SJSA1 (cell line): Measurements from ENCODE around the gene PHACTR2. TPM values are rescaled to one million over a fixed set of nuclear protein-coding genes. Genes with fewer than 3 reads are reported as not detected.

Experiments used
- DNase-seq, 2 experiments: peaks; one replicate each; pipeline ENCODE4 v3.0.0-alpha.2; 2015 to 2020; ENCODE audit warnings: low spot score in 2 of 2, low read depth in 1 of 2
- H3K27ac ChIP-seq: fragments of 250-450 bp; sonication (Bioruptor Pico); 2 replicates; pipeline ENCODE4 v1.5.1; 2020; ENCODE audit warnings: mild to moderate bottlenecking, moderate library complexity
- H3K27me3 ChIP-seq: fragments of 250-450 bp; sonication (Bioruptor Pico); replicated peaks from 2 replicates; pipeline ENCODE4 v1.5.1; 2020; ENCODE audit warnings: mild to moderate bottlenecking, moderate library complexity
- H3K36me3 ChIP-seq: fragments of 250-450 bp; sonication (Bioruptor Pico); 2 replicates; pipeline ENCODE4 v1.5.1; 2020; ENCODE audit warnings: mild to moderate bottlenecking
- H3K4me1 ChIP-seq: fragments of 250-450 bp; sonication (Bioruptor Pico); replicated peaks from 2 replicates; pipeline ENCODE4 v1.6.1; 2021; ENCODE audit warnings: mild to moderate bottlenecking
- H3K4me3 ChIP-seq: fragments of 250-450 bp; sonication (Bioruptor Pico); 2 replicates; pipeline ENCODE4 v1.5.1; 2020; ENCODE audit warnings: mild to moderate bottlenecking
- H3K9me3 ChIP-seq: fragments of 250-450 bp; sonication (Bioruptor Pico); replicated peaks from 2 replicates; pipeline ENCODE4 v1.5.1; 2020; ENCODE audit warnings: mild to moderate bottlenecking
- total RNA-seq: library from RNA; depleted of rRNA; stranded (reverse); fragments of >200 nt; shearing (Covaris generic); gene quantifications from 2 replicates; pipeline ENCODE4 v1.2.3, GENCODE V29; 2014; rRNA removed

Gene PHACTR2
- total RNA-seq, 1 experiment from 2014 or later = 75.1 TPM

DNA sequence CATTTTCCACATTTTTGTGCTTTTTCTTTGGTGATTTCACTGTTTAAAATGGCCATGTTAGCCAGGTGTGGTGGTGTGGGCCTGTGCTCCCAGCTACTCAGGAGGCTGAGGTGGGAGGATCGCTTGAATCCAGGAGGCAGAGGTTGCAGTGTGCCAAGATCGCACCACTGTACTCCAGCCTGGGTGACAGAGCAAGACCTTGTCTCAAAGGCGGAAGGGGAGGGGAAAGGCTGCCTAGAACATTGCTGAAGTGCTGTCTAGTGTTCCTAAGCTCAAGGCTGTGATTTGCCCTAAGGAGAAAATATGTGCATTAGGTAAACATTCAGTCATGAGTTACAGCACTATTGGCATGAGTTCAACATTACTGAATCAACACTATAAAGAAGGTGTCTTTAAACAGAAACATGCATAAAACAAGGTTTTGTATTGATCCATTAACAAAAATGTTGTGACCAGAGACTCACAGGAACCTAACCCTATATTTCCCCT is 200.6 kb downstream of the PHACTR2 start:
- Histone ChIP-seq H3K4me3 (no peak overlapping the region), H3K4me1 (no peaks in the 10 kb centered on the region), H3K27me3 (no peaks in the 10 kb centered on the region), H3K36me3 (no peaks in the 10 kb centered on the region), H3K27ac (no peak overlapping the region), H3K9me3 (peaks cover 3% of the 10 kb centered on the region; the same call in 1 of the 2 replicates)
- no peak for DNase-seq

DNA sequence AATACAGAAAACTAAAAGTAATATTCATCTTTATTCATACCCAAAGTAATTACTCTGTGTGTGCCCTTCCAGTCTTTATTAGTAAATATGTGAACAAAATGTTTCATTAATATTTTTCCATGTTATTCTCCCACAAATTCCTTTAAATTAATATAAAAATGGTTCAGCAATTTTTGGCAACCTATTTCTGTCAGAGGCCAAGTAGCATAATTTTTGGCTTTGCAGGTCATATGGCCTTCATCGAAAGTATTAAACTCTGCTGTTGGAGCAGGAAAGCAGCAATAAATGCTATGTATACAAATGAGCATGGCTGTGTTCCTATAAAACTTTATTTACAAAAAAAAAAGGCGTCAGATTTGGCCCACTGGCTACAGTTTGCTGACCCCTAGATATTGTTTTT is 202.6 kb downstream of the PHACTR2 start:
- H3K27me3 ChIP-seq = no peaks in the 10 kb centered on the region
- no peak for DNase-seq
- no peak overlapping the region for H3K27ac ChIP-seq
- peaks cover 3% of the 10 kb centered on the region; the same call in 1 of the 2 replicates for H3K9me3 ChIP-seq
- H3K4me1 ChIP-seq = no peaks in the 10 kb centered on the region
- no peak overlapping the region for H3K4me3 ChIP-seq
- H3K36me3 ChIP-seq = no peaks in the 10 kb centered on the region

Other genes with a start within 250 kb of the PHACTR2 start
- 3.1 and 5.5 TPM in 2 replicates for gene ADAT2, start 227.3 kb upstream of the PHACTR2 start, total RNA-seq
- gene PEX3, start 227.2 kb upstream of the PHACTR2 start, total RNA-seq = 19.7 and 38.5 TPM in 2 replicates
- 39.2 and 52.5 TPM in 2 replicates for gene FUCA2, start 166.2 kb upstream of the PHACTR2 start, total RNA-seq
- 47.2 and 70.7 TPM in 2 replicates for gene LTV1, start 165.4 kb downstream of the PHACTR2 start, total RNA-seq
- not detected in 2 replicates for gene ZC2HC1B, start 186.5 kb downstream of the PHACTR2 start, total RNA-seq